ENCODE measurements around the gene APOL2.

APOL2 gene, protein sequence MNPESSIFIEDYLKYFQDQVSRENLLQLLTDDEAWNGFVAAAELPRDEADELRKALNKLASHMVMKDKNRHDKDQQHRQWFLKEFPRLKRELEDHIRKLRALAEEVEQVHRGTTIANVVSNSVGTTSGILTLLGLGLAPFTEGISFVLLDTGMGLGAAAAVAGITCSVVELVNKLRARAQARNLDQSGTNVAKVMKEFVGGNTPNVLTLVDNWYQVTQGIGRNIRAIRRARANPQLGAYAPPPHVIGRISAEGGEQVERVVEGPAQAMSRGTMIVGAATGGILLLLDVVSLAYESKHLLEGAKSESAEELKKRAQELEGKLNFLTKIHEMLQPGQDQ

DNA sequence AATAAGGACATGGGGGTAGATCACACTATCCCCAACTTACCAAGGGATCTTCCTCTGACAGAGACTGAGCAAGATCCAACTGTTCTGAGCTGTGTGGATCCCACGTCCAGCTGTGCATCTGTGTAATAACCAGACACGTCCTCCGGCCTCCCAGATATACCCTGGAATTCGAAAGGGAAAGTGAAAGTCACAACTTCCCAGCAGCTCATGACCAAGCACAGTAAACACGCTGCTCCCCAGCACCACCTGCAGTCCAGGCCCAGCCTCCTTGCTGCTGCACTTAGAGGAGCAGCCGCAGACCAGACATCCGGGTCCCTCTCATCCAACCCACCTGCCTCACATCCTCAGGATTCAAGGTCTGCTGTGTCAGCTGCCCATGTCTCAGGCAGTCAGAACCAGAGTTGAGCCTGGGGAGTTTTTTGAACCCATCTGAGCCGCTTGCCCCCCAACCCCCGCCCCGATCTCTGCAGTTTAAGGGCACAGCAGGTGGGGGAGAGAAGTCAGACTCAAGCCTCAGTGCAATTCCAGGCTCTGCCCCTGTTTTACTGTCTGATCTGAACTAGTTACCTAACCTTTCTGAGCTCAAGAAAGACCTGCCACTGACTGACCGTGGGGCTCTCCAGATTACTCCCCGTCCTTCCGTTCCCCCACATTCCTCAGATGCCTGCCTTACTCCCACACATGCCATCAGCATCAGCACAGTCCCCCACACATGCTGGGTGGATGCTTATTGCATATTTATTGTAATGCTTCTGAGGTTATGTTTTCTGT lies at the start of gene APOL2:
Gene APOL2 (minus strand): TSS at position 127 of the 771 bp plus-strand sequence. CDS start 6,365 bp downstream, outside the sequence.
- peak within 1 kb of the TSS; percentile 71 for H3K27ac ChIP-seq (ENCODE audit: poor library complexity, severe bottlenecking)
- peaks cover 7% of the 10 kb centered on the region for H3K36me3 ChIP-seq (ENCODE audit: low read depth)
- TF ChIP-seq, protein P1, sequence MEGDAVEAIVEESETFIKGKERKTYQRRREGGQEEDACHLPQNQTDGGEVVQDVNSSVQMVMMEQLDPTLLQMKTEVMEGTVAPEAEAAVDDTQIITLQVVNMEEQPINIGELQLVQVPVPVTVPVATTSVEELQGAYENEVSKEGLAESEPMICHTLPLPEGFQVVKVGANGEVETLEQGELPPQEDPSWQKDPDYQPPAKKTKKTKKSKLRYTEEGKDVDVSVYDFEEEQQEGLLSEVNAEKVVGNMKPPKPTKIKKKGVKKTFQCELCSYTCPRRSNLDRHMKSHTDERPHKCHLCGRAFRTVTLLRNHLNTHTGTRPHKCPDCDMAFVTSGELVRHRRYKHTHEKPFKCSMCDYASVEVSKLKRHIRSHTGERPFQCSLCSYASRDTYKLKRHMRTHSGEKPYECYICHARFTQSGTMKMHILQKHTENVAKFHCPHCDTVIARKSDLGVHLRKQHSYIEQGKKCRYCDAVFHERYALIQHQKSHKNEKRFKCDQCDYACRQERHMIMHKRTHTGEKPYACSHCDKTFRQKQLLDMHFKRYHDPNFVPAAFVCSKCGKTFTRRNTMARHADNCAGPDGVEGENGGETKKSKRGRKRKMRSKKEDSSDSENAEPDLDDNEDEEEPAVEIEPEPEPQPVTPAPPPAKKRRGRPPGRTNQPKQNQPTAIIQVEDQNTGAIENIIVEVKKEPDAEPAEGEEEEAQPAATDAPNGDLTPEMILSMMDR (IDR thresholded peaks at IDR 0.05; ENCODE audit: poor library complexity, severe bottlenecking): peak; percentile 73
- ATAC-seq (ENCODE audit: low read depth): peak; percentile 97
- H3K4me1 ChIP-seq (ENCODE audit: insufficient read depth, poor library complexity, severe bottlenecking): no peaks in the 10 kb centered on the region
- H3K27me3 ChIP-seq (ENCODE audit: insufficient read depth, poor library complexity, severe bottlenecking): no peaks in the 10 kb centered on the region
- no peaks in the 10 kb centered on the region for H3K9me3 ChIP-seq (ENCODE audit: severe bottlenecking)
- H3K4me3 ChIP-seq (ENCODE audit: severe bottlenecking): peak within 1 kb of the TSS; percentile 38
- DNase-seq (ENCODE audit: low spot score): peak; percentile 93

DNA sequence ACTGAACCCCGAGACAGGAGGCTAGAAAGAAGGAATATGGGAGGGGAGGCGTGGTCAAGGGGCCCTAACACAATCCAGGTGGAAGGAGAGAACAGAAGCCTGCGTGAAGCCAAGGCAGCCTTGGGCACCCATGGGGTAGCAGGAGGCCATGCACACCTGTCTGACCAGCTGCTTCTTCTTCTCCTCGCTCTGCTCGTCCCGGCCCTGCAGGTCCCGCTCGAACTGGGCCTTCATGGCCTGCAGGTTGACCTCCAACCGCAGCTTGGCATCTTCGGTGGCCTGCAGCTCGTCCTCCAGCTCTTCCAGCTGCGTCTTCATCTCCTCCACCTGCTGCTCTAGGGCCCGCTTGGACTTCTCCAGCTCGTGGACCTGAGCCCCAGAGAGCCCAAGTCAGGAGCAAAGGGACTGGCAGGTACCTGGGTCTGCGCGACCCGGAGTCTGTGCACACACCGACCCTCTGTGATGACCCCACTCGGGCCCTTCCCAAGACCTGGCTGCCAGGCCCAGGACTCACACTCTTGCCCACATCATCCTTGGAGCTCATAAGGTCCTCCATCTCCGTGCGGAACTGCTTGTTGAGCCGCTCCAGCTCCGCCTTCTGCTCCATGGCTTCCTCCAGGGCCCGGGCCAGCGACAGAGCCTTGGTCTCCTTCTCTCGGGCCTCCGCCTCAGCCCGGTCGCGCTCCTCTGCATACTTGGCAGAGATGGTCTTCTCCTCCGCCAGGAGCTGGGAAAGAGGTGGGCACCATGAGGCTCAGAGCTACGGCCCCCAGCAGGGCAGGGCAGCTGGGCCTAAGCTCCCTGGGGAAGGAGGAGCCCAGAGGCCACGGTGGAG lies 49.5 kb upstream of the APOL2 start:
- Histone ChIP-seq H3K27me3 (ENCODE audit: insufficient read depth, poor library complexity, severe bottlenecking) (no peaks in the 10 kb centered on the region), H3K4me1 (ENCODE audit: insufficient read depth, poor library complexity, severe bottlenecking) (no peaks in the 10 kb centered on the region), H3K36me3 (ENCODE audit: low read depth) (peaks cover 86% of the 10 kb centered on the region), H3K4me3 (ENCODE audit: severe bottlenecking) (no peak overlapping the region), H3K27ac (ENCODE audit: poor library complexity, severe bottlenecking) (no peak overlapping the region), H3K9me3 (ENCODE audit: severe bottlenecking) (no peaks in the 10 kb centered on the region)
- DNase-seq (ENCODE audit: low spot score) (no peak), ATAC-seq (ENCODE audit: low read depth) (no peak)
- TF ChIP-seq, protein P1 (IDR thresholded peaks at IDR 0.05; ENCODE audit: poor library complexity, severe bottlenecking): no peak

DNA sequence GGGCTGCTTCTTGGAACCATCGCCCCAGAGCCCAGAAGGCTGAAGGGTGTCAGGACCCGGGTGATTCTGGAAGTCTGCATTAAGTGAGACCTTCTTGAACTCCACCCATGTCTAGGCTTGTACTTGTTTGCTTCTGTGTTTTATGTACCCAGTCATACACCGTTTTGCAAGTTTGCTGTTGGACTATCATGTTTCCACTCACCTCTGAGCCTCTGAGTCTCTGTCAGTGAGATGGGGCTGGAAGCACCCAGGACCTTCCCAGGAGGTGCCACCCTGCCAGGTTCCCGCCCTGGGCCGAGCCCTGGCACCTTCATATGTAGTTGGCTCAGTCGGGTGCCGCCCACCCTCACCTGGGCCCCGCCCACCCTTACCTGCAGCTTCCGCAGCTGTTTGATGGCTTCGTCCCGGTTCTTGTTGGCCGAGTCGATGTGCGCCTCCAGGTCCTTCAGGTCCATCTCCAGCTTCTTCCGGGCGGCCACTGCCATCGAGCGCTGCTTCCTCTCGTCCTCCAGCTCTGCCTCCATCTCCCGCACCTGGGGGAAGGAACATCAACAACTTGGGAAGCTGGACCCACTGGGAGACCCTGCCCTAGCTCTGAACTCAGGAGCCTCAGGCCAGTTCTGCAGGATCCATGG lies 48.7 kb upstream of the APOL2 start:
- ATAC-seq (ENCODE audit: low read depth) (peak; percentile 20; the same call in 2 of the 3 replicates), DNase-seq (ENCODE audit: low spot score) (no peak)
- Histone ChIP-seq H3K4me3 (ENCODE audit: severe bottlenecking) (no peak overlapping the region), H3K27ac (ENCODE audit: poor library complexity, severe bottlenecking) (no peak overlapping the region), H3K36me3 (ENCODE audit: low read depth) (peaks cover 86% of the 10 kb centered on the region), H3K27me3 (ENCODE audit: insufficient read depth, poor library complexity, severe bottlenecking) (no peaks in the 10 kb centered on the region), H3K4me1 (ENCODE audit: insufficient read depth, poor library complexity, severe bottlenecking) (no peaks in the 10 kb centered on the region), H3K9me3 (ENCODE audit: severe bottlenecking) (no peaks in the 10 kb centered on the region)
- TF ChIP-seq, protein P1 (IDR thresholded peaks at IDR 0.05; ENCODE audit: poor library complexity, severe bottlenecking): no peak

DNA sequence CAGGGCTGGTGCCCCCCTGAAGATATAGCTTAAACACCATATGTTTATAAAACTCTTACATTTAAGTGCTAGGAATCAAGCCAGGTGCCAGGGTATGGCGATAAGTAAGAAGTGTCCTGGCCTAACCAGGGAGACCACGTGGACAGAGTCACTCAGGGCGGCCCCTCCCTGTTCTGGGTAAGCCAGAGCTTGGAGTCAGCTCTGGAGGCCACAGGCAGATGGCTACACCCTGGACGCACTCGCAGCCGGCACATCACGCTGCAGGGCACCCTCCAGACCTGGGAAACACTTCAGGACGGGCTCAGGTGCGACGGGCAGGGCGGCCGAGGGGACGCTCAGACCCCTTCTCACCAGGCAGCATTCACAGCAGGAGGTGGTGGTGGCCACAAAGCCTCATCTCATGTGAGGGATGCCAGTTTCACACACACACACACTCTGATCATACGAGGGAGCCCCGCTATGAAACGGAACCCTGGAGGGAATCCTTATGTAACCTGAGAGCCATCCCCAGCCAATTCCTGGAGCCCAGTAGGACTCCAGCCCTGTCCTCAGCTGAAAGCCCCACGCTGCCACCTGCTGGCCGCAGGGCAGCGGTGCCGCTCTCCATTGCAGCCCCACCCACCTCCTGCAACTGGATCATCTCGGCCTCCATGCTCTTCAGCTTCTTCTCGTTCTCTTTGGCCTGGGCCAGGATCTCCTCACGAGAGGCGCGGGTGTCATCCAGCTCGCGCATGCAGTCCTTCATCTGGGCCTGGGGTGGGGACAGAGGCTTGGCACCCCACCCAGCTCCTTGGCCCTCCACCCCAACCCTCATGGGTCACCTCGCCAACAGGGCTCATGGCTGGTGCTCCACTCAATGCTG lies 47.0 kb upstream of the APOL2 start:
- TF ChIP-seq, protein P1 (IDR thresholded peaks at IDR 0.05; ENCODE audit: poor library complexity, severe bottlenecking): peak; percentile 79
- H3K27me3 ChIP-seq (ENCODE audit: insufficient read depth, poor library complexity, severe bottlenecking): no peaks in the 10 kb centered on the region
- H3K4me3 ChIP-seq (ENCODE audit: severe bottlenecking): no peak overlapping the region
- no peak overlapping the region for H3K27ac ChIP-seq (ENCODE audit: poor library complexity, severe bottlenecking)
- peak; percentile 59 for ATAC-seq (ENCODE audit: low read depth)
- DNase-seq (ENCODE audit: low spot score): no peak
- peaks cover 88% of the 10 kb centered on the region for H3K36me3 ChIP-seq (ENCODE audit: low read depth)
- H3K4me1 ChIP-seq (ENCODE audit: insufficient read depth, poor library complexity, severe bottlenecking): no peaks in the 10 kb centered on the region
- H3K9me3 ChIP-seq (ENCODE audit: severe bottlenecking): no peaks in the 10 kb centered on the region

Measured in RWPE2 (cell line).